CD4-positive, alpha-beta memory T cell (primary cell): ENCODE measurements around the gene MYADML2. TPM values are rescaled to one million over a fixed set of nuclear protein-coding genes. Genes with fewer than 3 reads are reported as not detected.

Experiments
- CTCF ChIA-PET: fragments of 350-600 bp; sonication (Branson Sonifier 250); formaldehyde crosslinking; loops from one replicate; lab custom pipeline; 2021; ENCODE audit warnings: inconsistent platforms; ENCODE audit not compliant: partially characterized antibody; lab: Charles Lee
- POLR2A ChIA-PET: fragments of 350-600 bp; sonication (Branson Sonifier 250); formaldehyde crosslinking; loops from one replicate; lab custom pipeline; 2021; ENCODE audit not compliant: partially characterized antibody; lab: Charles Lee
- DNase-seq, 5 donors: peaks; one replicate each; pipeline versions ENCODE4 v3.0.0 to v3.0.0-alpha.2; 2020 to 2022; ENCODE audit warnings: mixed read lengths in 1 of 5
- H3K27ac ChIP-seq: one replicate; pipeline ENCODE4 v1.7.0; 2013; ENCODE audit warnings: low read depth, low read length
- H3K27me3 ChIP-seq: 2 replicates; pipeline ENCODE4 v1.7.0; 2013; ENCODE audit warnings: mild to moderate bottlenecking, low read length, moderate library complexity; ENCODE audit not compliant: insufficient read depth
- H3K36me3 ChIP-seq: 2 replicates; pipeline ENCODE4 v1.7.0; 2013; ENCODE audit warnings: mild to moderate bottlenecking, low read length, moderate library complexity; ENCODE audit not compliant: insufficient read depth
- H3K4me1 ChIP-seq: 2 replicates; pipeline ENCODE4 v1.7.0; 2013; ENCODE audit warnings: mild to moderate bottlenecking, low read length, moderate library complexity; ENCODE audit not compliant: insufficient read depth
- H3K4me3 ChIP-seq, 2 donors: one replicate each; pipeline ENCODE4 v1.7.0; 2013; ENCODE audit warnings: low read length in 2 of 2, mild to moderate bottlenecking in 1 of 2
- H3K9me3 ChIP-seq, 2 donors: one replicate each; pipeline ENCODE4 v1.7.0; 2013; ENCODE audit warnings: low read length in 2 of 2, control low read depth in 1 of 2; ENCODE audit not compliant: control insufficient read depth in 1 of 2
- H3K27ac Mint-ChIP-seq, 7 donors: one replicate each; pipeline ENCODE4 v1.8.0; 2020 to 2021; ENCODE audit warnings: mixed read lengths in 7 of 7, mild to moderate bottlenecking in 6 of 7, inconsistent platforms in 3 of 7, moderate library complexity in 3 of 7
- H3K27me3 Mint-ChIP-seq, 2 donors: one replicate each; pipeline ENCODE4 v1.8.0; 2020 to 2021; ENCODE audit warnings: mixed read lengths in 2 of 2
- H3K36me3 Mint-ChIP-seq, 2 donors: one replicate each; pipeline ENCODE4 v1.8.0; 2020 to 2021; ENCODE audit warnings: mixed read lengths in 2 of 2, inconsistent platforms in 1 of 2, mild to moderate bottlenecking in 1 of 2
- H3K4me1 Mint-ChIP-seq, 4 donors: one replicate each; pipeline ENCODE4 v1.8.0; 2020 to 2021; ENCODE audit warnings: mixed read lengths in 4 of 4, mild to moderate bottlenecking in 1 of 4
- H3K4me3 Mint-ChIP-seq, 8 donors: one replicate each; pipeline ENCODE4 v1.8.0; 2020 to 2021; ENCODE audit warnings: mixed read lengths in 8 of 8, mild to moderate bottlenecking in 7 of 8, moderate library complexity in 6 of 8, inconsistent platforms in 3 of 8
- H3K9me3 Mint-ChIP-seq, 8 donors: one replicate each; pipeline ENCODE4 v1.8.0; 2020 to 2021; ENCODE audit warnings: mixed read lengths in 8 of 8, mild to moderate bottlenecking in 5 of 8, inconsistent platforms in 3 of 8, moderate library complexity in 1 of 8
- intact Hi-C: fragments of 100-400 bp; cut with micrococcal nuclease; formaldehyde crosslinking; loops from one replicate; pipeline ENCODE4 v1.15.1; 2023
- polyA plus RNA-seq, 2 donors: library from polyadenylated mRNA; unstranded; fragments of 300-500 nt; fragmentation: Illumina TruSeq; gene quantifications; one replicate each; pipeline ENCODE4 v1.2.3, GENCODE V29; 2021
- total RNA-seq, 2 experiments: library from RNA; stranded (reverse); gene quantifications; one replicate each; pipeline ENCODE4 v1.2.3, GENCODE V29; 2021

The MYADML2 gene
- total and polyA plus RNA-seq, 4 experiments from 2014 or later = not detected

GRCh38 chr17:81951785-81952684 lies 5.0 kb upstream of the MYADML2 start:
- Histone ChIP-seq H3K4me3 (no peak overlapping the region), H3K4me1 (no peaks in the 10 kb centered on the region), H3K27ac (no peak overlapping the region), H3K9me3 (no peaks in the 10 kb centered on the region), H3K27me3 (no peaks in the 10 kb centered on the region), H3K36me3 (no peaks in the 10 kb centered on the region)
- Mint-ChIP-seq H3K4me1 (peaks cover 0 to 2% (median under 1%) of the 10 kb centered on the region in 4 donors), H3K4me3 (peak overlapping the region in 1 of 8 donors; percentile 21), H3K27me3 (no peaks in the 10 kb centered on the region), H3K36me3 (no peaks in the 10 kb centered on the region), H3K27ac (peak overlapping the region in 1 of 7 donors; percentile 35), H3K9me3 (no peaks in the 10 kb centered on the region)
- ChIA-PET CTCF (interaction anchor here (4.3 kb wide), 1 partner anchor 68 kb away, joined by 20 read pairs; no protein-coding TSS in a partner anchor), POLR2A (interaction anchor here (0.9 kb wide), 1 partner anchor 27 kb away, joined by 3 read pairs; no protein-coding TSS in a partner anchor)
- peak in 1 of 5 donors; percentile 10 for DNase-seq
- intact Hi-C loops = no loop called here

DNA sequence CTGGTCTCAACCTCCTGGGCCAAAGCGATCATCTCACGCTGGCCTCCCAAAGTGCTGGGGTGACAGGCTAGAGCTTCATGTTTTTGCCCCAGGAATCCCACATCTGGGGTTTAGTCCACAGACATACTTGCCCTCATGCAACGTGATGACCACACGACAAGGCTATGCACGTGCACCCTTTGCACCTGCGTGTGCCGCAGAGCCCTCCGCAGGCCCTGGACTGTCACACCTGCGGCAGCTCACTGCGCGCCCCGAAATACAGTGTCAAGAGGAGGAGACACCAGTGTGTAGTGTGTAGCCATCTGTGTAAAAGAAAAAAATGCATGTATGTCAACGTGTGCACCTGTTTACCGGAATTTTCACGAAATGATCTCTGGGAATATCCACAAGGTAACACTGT lies 3.5 kb upstream of the MYADML2 start:
- Histone ChIP-seq H3K9me3 (no peaks in the 10 kb centered on the region), H3K4me1 (no peaks in the 10 kb centered on the region), H3K27me3 (no peaks in the 10 kb centered on the region), H3K36me3 (no peaks in the 10 kb centered on the region), H3K27ac (no peak overlapping the region), H3K4me3 (no peak overlapping the region)
- POLR2A ChIA-PET = no interaction called here
- Mint-ChIP-seq H3K27ac (peak overlapping the region in 2 of 7 donors; percentile 6 to 61), H3K4me1 (peaks cover 0 to 2% (median under 1%) of the 10 kb centered on the region in 4 donors), H3K4me3 (no peak overlapping the region), H3K27me3 (no peaks in the 10 kb centered on the region), H3K36me3 (no peaks in the 10 kb centered on the region), H3K9me3 (no peaks in the 10 kb centered on the region)
- intact Hi-C loops = no loop called here
- CTCF ChIA-PET = no interaction called here
- DNase-seq = peak in 1 of 5 donors; percentile 21

GRCh38 chr17:81948635-81949378 lies 1.8 kb upstream of the MYADML2 start:
- H3K4me3 Mint-ChIP-seq = no peak overlapping the region

DNA sequence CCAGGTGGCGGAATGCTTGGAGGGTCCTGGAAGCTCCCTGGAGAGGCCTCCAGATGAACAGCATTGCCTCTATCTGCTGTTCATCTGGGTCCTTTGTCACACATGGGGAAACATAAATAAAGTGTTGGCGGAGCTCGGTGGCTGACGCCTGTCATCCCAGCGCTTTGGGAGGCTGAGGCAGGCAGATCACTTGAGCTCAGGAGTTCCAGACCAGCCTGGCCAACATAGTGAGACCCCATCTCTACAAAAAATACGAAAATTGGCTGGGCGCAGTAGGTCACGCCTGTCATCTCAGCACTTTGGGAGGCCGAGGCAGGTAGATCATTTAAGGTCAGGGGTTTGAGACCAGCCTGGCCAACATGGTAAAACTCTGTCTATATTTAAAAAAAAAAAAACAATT lies 2.2 kb downstream of the MYADML2 start:
- intact Hi-C loops = no loop called here
- ChIA-PET CTCF (no interaction called here), POLR2A (interaction anchor here (1.2 kb wide), 1 partner anchor 32 kb away, joined by 3 read pairs; no protein-coding TSS in a partner anchor)
- no peaks in the 10 kb centered on the region for H3K9me3 ChIP-seq
- no peaks in the 10 kb centered on the region for H3K9me3 Mint-ChIP-seq
- H3K4me1 ChIP-seq = no peaks in the 10 kb centered on the region
- H3K27ac ChIP-seq = no peak overlapping the region
- H3K27ac Mint-ChIP-seq = no peak overlapping the region
- no peaks in the 10 kb centered on the region for H3K27me3 ChIP-seq
- no peak overlapping the region for H3K4me3 ChIP-seq
- no peaks in the 10 kb centered on the region for H3K36me3 ChIP-seq
- DNase-seq = peak in 1 of 5 donors; percentile 3
- H3K4me3 Mint-ChIP-seq = no peak overlapping the region
- H3K27me3 Mint-ChIP-seq = peaks cover 2 to 5% of the 10 kb centered on the region in 2 donors
- no peaks in the 10 kb centered on the region for H3K4me1 Mint-ChIP-seq
- no peaks in the 10 kb centered on the region for H3K36me3 Mint-ChIP-seq

More at GRCh38 chr17:81948635-81949378, 1.8 kb upstream of the MYADML2 start:
- H3K27me3 ChIP-seq = no peaks in the 10 kb centered on the region
- DNase-seq = peak in 1 of 5 donors; percentile 16
- intact Hi-C loops = no loop called here
- no peak overlapping the region for H3K27ac ChIP-seq
- H3K27me3 Mint-ChIP-seq = no peaks in the 10 kb centered on the region
- no peak overlapping the region for H3K4me3 ChIP-seq
- peaks cover 0 to 2% (median under 1%) of the 10 kb centered on the region in 4 donors for H3K4me1 Mint-ChIP-seq
- peak overlapping the region in 1 of 7 donors; percentile 52 for H3K27ac Mint-ChIP-seq
- no peaks in the 10 kb centered on the region for H3K36me3 ChIP-seq
- no peaks in the 10 kb centered on the region for H3K9me3 ChIP-seq
- ChIA-PET POLR2A (no interaction called here), CTCF (interaction anchor here (1.0 kb wide), 1 partner anchor 11 kb away, joined by 4 read pairs; no protein-coding TSS in a partner anchor)
- no peaks in the 10 kb centered on the region for H3K9me3 Mint-ChIP-seq
- no peaks in the 10 kb centered on the region for H3K4me1 ChIP-seq
- H3K36me3 Mint-ChIP-seq = no peaks in the 10 kb centered on the region

DNA sequence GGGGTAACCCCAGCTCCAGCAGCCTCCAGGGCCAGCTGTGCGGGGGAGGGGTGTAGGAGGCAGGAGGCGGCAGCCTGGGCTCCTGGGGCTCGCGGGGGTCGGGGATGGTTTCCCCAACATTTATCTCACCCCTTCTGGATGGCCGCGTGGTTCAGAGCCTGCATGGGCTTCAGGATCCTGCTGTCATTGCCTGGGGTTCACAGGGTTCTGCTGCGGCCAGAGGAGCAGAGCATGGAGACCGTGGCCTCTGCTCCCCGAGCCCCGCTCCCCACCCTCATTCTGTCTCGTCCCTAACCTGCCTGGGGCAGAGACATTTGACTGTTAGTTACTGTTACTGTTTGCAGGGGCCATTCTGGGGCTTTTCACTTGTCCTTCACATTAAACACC lies 4.9 kb downstream of the MYADML2 start:
- CTCF ChIA-PET = interaction anchor here (1.4 kb wide), 1 partner anchor 17 kb away, joined by 3 read pairs; no protein-coding TSS in a partner anchor
- POLR2A ChIA-PET = no interaction called here
- no peaks in the 10 kb centered on the region for H3K36me3 Mint-ChIP-seq
- Histone ChIP-seq H3K4me1 (peaks cover 4% of the 10 kb centered on the region), H3K27me3 (no peaks in the 10 kb centered on the region), H3K4me3 (no peak overlapping the region), H3K27ac (no peak overlapping the region), H3K9me3 (no peaks in the 10 kb centered on the region), H3K36me3 (no peaks in the 10 kb centered on the region)
- no peak for DNase-seq
- H3K27ac Mint-ChIP-seq = no peak overlapping the region
- no peak overlapping the region for H3K4me3 Mint-ChIP-seq
- H3K27me3 Mint-ChIP-seq = peaks cover 2 to 5% of the 10 kb centered on the region in 2 donors
- intact Hi-C loops = no loop called here
- H3K9me3 Mint-ChIP-seq = no peaks in the 10 kb centered on the region
- peaks cover 0 to 5% (median 0%) of the 10 kb centered on the region in 4 donors for H3K4me1 Mint-ChIP-seq

DNA sequence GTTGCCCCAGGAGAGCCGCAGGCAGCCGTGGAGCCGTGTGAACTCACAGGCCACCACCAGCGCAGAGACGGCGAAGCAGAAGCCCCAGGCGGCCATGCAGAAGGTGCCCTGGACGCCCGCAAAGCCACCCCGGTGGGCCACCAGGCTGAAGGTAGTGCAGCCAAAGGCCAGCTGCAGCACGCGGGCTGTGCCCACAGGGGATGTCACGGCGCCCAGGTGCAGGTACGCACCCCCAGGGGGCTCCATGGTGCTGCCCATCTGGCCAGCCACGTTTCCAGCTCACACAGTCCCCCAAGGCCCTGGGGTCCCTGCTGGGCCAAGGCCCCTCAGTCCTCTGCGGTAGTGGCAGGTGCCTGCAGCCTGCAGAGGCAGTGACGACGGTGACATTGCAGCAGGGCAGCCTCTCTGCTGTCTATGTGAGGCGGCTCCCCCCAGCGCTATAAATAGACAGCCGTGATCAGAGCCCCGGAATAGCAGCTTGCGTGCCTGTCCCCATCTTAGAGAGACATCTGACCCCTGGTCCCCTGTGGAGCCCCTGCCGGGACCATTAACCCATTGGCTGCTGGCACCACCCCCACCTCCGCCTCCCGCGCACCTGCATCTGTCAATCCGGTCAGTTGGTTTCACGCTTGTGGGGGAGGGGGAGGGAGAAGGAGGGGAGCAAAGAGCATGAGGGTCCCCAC lies 5.4 kb downstream of the MYADML2 start:
- Mint-ChIP-seq H3K27me3 (peaks cover 2 to 5% of the 10 kb centered on the region in 2 donors), H3K4me1 (peaks cover 0 to 7% (median 0%) of the 10 kb centered on the region in 4 donors), H3K36me3 (no peaks in the 10 kb centered on the region), H3K4me3 (no peak overlapping the region), H3K27ac (no peak overlapping the region), H3K9me3 (no peaks in the 10 kb centered on the region)
- Histone ChIP-seq H3K36me3 (no peaks in the 10 kb centered on the region), H3K4me1 (peaks cover 7% of the 10 kb centered on the region), H3K9me3 (no peaks in the 10 kb centered on the region), H3K27ac (no peak overlapping the region), H3K4me3 (no peak overlapping the region), H3K27me3 (no peaks in the 10 kb centered on the region)
- CTCF ChIA-PET = interaction anchor here (1.4 kb wide), 1 partner anchor 18 kb away, joined by 3 read pairs; no protein-coding TSS in a partner anchor
- intact Hi-C loops = no loop called here
- POLR2A ChIA-PET = no interaction called here
- DNase-seq = no peak
